Cardiac septum (tissue), 1 donor: Measurements from ENCODE around the gene MRPL11. TPM values are rescaled to one million over a fixed set of nuclear protein-coding genes. Genes with fewer than 3 reads are reported as not detected.
"Not testable (repeated sequence)": the region's sequence is repeated elsewhere in the genome, so short reads cannot be mapped to it uniquely, and the experiment has no call there.

Source experiments
- DNase-seq: peaks from one replicate; pipeline ENCODE4 v3.0.0-alpha.2; 2020; ENCODE audit warnings: low spot score
- intact Hi-C: fragments of 100-400 bp; cut with DNase I; formaldehyde crosslinking; loops from one replicate; pipeline ENCODE4 v1.14.0; 2022
- total RNA-seq: library from RNA; stranded (reverse); fragmentation: NEBNext Ultra II Directional; extraction: Animal tissue kit (Norgen Biotek cat#: 25700); gene quantifications from one replicate; pipeline ENCODE4 v1.2.1, GENCODE V29; 2021
- donor health status: DM: no; HTN: no; CAD: no.

The MRPL11 gene
- total RNA-seq, 1 donor from 2014 or later, result 40.3 TPM

DNA sequence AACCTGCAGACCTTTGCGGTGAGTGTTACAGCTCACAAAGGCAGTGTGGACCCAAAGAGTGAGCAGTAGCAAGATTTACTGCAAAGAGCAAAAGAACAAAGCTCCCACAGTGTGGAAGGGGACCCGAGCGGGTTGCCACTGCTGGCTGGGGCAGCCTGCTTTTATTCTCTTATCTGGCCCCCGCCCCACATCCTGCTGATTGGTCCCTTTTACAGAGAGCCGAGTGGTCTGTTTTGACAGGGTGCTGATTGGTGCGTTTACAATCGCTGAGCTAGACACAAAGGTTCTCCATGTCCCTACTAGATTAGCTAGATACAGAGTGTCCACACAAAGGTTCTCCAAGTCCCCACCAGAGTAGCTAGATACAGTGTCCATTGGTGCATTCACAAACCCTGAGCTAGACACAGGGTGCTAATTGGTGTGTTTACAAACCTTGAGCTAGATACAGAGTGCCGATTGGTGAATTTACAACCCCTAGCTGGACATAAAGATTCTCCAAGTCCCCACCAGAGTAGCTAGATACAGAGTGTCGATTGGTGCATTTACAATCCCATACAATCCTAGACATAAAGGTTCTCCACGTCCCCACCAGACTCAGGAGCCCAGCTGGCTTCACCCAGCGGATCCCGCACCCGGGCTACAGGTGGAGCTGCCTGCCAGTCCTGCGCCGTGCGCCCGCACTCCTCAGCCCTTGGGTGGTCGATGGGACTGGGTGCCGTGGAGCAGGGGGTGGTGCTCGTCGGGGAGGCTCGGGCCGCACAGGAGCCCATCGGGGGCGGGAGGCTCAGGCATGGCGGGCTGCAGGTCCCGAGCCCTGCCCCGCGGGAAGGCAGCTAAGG, 1.7 kb upstream of the MRPL11 start:
- intact Hi-C loops, DNase-seq: not testable (repeated sequence)

DNA sequence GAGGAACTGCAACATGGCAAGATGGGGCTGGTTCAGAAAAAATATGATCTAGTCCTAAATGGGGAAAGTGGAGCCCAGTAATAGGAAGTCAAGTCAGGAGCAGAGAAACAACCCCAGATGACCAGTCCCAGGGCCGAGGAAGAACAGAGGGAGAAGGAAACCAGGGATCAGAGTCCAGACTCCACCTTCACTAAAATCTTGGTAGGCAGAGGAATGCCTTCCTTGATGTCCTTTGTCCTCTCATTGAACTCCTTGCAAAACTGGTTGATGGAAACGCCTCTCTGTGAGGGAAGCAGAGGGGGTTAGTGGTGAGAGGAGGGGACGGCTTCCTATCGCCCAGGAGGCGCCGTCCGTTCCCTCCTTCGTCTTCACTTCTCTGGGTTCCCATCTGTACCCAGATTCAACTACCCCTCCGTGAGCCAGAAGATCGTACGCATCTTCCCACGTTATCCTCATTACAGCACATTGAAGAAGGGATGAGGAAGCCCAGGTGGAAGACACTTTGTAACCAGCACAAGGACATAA, 607 bp downstream of the MRPL11 start:
- DNase-seq, result no peak
- intact Hi-C loops, result loop anchor here (2.0 to 5.0 kb wide), 2 partner anchors 29 to 239 kb away; partner anchors contain the start of gene RBM4B

DNA sequence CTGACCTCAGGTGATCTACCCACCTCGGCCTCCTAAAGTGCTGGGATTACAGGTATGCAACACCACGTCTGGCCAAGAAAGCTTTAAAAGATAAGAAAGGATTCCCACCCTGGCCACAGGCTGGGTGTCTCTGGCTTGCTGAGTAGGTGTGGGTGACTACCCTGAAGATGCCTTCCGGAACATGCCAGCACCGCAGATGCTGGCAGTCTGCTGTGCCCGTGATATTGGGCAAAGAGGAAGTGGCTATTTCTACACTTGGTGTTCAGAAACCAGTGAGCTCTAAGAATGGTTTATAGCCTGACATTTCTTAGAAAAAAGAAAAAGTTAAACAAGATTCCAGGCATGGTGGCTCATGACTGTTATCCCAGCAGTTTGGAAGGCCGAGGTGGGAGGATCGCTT, 6.1 kb downstream of the MRPL11 start:
- DNase-seq, result no peak
- intact Hi-C loops, result no loop called here

DNA sequence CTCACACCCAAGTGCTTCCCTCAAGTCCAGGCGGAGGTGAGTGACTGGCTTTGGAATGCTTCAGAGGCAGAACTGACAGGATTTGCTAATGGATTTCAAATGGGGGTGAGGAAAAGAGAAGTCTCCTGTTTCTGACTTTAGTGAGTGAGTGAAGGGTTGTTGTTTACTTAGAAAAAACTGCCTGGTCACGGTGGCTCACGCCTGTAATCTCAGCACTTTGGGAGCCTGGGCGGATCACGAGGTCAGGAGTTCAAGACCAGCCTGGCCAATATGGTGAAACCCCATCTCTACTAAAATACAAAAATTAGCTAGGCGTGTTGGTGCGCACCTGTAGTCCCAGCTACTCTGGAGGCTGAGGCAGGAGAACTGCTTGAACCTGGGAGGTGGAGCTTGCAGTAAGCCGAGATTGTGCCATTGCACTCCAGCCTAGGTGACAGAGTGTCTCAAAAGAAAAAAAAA, 6.7 kb downstream of the MRPL11 start:
- DNase-seq, intact Hi-C loops: not testable (repeated sequence)

DNA sequence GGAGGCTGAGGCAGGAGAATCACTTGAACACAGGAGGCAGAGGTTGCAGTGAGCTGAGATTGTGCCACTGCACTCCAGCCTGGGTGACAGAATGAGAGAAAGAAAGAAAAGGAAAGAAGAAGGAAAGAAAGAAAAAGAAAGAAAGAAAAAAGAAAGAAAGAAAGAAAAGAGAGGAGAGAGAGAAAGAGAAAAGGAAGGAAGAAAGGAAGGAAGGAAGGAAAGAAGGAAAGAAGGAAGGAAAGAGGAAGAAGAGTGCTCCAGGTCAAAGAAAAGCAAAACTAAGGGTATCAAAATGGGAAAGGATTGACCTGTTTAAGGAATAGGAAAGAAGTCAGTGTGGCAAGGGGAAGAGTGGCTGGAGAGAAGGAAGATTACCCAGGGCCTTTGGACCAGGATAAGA, 7.4 kb downstream of the MRPL11 start:
- DNase-seq, intact Hi-C loops: not testable (repeated sequence)

DNA sequence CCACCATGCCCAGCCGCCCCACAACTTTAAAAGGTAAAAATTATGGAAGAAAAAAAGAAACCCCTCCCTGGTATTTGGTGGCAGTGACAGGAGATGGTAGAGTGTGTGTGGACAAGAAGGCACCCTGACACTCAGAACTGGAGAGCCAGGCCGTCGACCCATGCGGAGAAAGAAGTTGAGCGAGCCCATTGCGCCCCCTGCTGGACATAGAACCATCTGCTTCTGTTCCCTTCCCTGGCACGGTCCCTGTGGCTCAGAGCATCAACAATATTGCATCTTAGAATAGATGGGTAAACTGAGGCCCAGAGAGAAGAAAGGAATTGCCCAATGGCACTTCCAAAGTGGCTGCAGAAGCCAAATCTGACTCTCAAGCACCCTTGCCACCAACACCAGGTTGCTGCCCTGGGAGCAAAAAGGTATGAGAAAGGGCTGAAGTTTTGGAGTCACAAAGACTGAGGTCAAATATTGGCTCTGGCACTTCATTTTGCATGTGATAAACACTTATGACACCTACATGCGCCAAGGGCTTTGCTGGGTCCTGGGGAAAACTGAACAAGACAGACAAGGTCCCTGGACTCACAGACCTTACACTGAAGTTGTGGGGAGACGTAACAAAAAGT, 8.6 kb downstream of the MRPL11 start:
- peak; percentile 83 for DNase-seq

DNA sequence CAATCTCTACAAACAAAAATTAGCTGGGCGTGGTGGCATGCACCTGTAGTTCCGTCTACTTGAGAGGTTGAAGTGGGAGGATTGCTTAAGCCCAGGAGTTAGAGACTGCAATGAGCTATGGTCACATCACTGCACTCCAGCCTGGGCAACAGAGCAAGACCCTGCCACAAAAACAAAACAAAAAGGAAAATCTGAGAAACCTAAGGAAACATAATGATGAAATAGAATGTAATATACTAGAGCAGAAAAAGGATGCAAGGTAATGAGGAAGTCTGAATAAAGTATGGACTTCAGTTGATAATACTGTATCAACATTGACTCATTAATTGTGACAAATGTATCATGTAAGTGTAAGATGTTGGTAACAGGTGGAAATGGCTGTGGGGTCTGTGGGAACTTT, 9.7 kb downstream of the MRPL11 start:
- intact Hi-C loops, result no loop called here

More for the DNA sequence above, 8.6 kb downstream of the MRPL11 start:
- intact Hi-C loops, result loop anchor here (1.0 kb wide), 1 partner anchor 22 kb away; no protein-coding TSS in a partner anchor

DNA sequence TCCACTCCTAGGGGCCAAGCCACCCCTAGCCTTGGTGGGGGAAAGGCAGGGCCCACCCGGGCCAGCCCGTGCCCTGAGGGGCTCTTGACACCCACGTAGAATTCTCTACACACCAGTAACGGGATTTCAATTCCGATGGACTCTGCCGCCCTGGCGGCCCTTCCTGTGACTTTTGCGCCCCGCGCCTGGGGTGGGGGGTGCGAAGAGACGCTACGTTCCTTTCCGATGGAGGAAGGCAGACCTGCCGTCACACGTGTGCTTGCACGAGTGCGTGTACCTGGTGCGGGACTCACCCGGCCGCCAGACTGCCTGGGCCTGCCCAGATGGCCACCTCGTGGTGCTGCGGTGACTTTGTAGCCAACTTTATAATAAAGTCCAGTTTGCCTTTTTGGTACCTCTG, 12.3 kb downstream of the MRPL11 start:
- intact Hi-C loops, result no loop called here
- no peak for DNase-seq

More for the DNA sequence above, 9.7 kb downstream of the MRPL11 start:
- DNase-seq, result no peak

DNA sequence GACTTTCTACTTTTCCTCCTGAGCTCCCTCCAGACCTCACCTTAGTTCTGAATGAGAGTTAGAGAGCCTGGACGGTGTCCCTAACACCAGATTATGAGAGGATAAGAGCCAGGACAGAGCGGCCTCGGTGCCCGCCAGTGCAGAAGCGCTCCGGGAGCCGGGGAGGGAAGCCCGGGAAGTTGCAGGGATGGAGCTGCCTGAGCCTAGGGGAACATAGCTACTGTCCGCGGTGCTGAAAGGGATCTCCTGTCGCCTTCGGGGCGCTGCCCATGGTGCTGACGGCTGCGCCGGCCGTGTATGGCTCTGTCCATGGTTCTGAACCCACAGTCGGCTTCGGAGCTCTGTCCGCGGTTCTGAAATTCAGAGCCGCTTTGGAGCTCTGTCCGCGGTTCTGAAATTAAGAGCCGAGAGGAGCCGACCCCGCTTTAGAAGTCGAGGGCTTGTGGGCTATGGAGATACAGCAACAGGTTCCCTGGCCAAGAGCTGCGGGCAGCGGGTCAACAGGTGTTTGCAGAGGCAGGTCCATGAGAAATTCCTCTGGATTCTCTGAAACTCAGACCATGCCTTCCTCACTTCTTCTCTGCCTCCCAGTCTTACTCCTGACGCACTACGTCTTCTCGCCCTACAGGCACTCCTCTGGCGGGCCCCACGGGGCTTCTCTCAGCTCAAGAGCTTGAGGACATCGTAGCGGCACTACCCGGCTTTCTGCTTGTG, 17.0 kb downstream of the MRPL11 start:
- DNase-seq, result peak; percentile 92
- intact Hi-C loops, result no loop called here

DNA sequence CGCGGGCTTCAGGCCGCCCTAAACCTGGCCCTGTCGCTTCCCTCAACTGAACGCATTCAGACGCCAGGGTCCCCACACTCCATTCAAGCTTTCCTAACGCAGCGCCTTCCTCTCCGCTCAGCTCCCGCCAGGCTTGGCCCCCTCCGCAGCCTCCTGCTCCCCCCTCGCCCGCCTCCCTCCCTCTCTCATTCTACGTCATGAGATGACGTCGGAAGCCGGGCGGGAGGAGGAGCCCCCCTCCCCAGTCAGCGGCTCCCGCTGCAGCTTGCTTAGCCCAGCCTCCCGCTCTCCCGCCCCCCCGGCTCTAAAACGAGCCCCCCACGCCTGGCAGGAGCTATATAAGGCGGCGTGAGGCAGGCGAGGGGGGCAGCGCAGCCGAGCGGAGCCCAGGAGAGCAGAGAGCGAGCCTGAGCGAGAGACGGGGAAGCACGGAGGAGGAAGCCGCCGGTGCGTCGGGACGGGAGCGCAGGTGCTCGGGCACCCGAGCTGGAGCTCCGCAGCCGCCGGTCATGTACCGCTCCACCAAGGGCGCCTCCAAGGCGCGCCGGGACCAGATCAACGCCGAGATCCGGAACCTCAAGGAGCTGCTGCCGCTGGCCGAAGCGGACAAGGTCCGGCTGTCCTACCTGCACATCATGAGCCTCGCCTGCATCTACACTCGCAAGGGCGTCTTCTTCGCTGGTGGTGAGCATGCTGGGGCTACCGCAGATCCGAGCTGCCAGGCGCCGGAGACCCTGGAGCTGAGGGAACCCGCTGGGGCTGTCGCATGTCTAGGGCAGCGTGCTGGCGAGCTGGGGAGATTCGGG, 17.8 kb downstream of the MRPL11 start, which contains the start of gene NPAS4:
NPAS4 (plus strand) TSS at position 365 of the 806 bp plus-strand sequence; CDS start at position 510, 145 bp downstream.
- intact Hi-C loops, result no loop called here
- no peak for DNase-seq

DNA sequence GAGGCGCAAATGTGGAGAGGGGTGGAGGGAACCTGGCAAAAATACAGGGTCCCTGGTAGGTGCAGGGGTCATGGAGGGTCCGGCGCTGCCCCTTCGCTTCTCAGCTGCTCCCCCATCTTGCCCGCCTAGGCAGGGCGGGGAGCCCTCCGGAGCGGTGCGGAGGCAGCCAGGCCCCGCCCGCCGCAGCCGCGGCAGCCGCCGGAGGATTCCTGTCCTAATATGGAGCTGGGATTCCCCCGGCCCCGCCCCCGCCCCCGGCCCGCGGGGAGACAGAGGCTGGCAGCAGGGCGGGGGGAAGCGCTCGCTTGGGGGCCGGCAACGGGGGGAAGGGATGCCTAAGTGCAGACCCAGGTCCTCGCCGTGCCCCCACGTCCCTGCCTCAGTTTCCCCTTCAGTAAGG, 18.8 kb downstream of the MRPL11 start:
- DNase-seq, result no peak
- intact Hi-C loops, result no loop called here

DNA sequence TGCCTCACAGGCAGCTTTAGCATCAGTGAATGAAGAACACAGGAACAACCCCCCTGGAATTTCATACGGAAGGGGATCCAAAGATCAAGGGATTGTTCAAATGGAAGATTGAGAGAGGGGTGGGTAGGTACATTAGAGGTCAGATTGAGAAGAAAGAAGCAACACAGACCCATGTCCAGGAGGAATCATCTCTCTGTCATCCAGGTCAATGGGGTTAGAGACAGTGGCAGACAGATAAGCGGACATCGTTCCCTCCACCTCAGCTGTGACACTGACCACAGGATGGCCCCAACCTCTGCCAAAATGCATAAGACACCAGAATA, 19.7 kb downstream of the MRPL11 start:
- intact Hi-C loops, result no loop called here
- no peak for DNase-seq

DNA sequence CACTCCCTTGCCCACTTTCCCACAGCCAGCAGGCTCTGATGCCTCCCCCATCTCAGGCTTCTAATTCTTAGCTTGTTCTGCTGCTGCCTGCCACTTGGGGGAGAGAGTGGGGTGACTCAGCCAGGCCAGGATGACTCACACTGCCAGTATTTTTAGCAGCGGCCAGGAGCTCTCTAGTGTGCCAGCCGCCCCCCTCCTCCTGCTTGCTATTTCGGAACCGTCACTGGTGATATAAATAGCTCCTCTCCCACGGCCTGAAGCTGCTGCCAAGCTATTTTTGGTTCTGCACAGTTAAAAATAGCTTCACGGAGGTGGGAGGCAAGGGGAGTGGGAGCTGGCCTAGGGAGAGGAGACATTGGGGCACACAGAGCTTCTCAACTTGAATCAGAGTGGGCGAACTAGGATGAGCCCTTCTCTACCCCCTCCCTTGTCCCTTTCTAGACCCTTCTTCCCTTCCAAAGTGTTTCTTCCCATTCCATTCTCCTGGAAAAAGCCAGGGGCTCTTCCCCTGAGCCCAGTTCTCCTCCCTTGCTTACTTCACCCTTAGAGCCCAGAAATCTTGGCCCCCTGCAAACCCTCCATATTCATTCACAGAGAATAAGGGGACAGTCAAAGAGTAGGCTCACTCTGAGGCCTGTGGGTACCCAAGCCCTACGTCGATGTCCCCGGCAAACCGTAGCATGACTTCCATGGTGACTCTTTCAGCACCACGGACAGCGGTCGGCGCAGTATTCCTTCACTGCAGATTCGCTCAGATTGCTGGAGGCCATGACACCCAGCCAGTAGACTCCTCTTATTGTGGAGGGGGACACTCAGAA, 20.3 kb downstream of the MRPL11 start:
- intact Hi-C loops, result no loop called here

DNA sequence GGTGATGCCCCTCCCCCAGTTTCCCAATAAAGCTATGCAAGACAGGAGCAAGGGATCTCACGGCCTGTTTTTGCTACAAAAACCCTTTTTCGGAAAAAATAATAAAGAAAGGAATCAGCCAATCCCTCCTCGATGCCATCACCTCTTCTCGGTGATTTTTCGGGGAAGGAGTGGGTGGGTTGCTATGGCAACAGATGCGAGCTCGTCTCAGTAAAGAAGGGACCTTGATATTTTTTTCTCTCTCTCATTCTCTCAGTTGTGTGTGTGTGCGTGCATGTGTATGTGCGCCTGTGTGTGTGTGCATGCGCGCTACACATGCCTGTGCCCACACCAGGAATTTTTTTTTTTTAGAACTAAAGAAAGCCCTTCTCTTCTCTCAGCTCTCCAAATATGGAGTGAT, 21.6 kb downstream of the MRPL11 start:
- intact Hi-C loops, result no loop called here

More for the DNA sequence above, 20.3 kb downstream of the MRPL11 start:
- DNase-seq, result peak; percentile 90

DNA sequence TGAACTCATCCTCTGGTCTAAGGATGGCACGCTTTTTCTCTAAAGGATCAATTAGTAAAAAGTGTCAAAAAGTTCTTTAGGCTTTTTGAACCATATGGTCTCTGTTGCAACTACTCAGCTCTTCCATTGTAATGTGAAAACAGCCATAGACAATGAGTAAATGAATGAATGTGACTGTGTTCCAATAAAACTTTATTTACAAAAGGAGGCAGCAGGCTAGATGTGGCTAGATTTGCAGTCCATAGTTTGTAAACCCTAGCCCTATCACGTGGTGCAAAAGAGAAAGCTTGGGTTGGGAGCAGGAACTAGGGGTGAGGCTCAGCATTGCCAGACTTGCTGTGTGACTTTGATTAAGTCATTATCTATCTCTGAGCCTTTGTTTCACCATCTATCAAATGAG, 23.2 kb downstream of the MRPL11 start:
- intact Hi-C loops, result no loop called here
- DNase-seq, result no peak

More for the DNA sequence above, 21.6 kb downstream of the MRPL11 start:
- no peak for DNase-seq

DNA sequence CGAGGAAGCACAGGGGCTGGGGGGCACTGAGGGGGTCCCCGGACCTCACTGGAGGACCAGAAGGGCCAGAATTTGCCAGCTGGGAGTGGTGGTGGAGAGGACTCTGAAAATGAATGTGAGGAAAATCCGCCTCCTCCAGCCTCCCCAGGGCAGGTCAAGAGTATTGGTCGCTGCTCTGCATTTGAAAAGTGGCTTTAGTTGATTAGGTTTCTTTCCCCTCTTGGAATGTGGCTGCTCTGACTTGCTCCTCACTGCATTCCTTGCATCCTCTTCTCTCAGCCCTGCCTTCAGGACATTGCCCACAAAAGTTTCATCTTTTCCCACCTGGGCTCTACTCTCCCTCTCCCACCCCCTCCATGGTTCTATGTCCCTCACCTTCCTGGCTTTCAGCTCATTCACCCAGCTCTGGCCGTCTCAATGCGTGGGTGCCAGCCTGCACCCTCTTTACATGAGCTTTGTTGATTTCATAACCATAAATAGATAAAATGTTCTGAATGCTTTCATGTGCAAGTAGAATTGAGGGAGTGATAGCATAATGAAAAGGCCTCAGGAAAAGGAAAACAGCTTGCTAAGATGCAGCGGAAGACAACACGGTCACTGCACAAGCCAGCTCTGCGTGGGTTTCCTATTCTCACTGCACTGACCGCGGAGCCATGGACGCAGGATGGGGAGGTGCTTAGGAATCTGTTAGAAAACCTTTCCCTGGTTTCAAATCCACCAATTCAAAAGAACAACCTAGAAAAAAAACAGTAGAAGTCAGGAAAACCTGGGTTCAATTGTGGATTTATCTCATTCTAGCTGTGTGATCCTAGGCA, 24.3 kb downstream of the MRPL11 start:
- intact Hi-C loops, result no loop called here
- no peak for DNase-seq

DNA sequence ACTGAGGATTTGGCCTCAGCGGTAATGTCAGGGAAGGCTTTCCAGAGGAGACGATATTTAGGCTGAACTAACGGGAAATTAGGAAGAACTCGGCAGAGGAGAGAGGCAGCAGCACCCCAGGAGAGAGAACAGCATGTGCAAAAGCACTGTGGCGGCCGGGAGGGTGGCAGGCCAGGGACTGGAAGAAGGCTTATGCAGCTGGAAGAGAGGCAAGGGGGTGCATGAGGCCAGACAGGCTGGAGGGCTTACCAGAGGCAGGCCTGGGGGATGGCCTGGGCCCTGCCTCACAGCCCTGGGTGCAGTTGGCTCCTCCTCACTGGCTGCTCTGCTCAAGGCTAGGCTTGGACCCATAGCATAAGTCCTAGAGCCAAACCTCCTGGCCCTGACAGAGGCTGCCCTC, 25.5 kb downstream of the MRPL11 start:
- DNase-seq, result no peak
- intact Hi-C loops, result no loop called here
